IMR-90 (cell line): ENCODE results near the gene ZNF398. TPM values are rescaled to one million over a fixed set of nuclear protein-coding genes. Genes with fewer than 3 reads are reported as not detected.

Experiments used
- ATAC-seq: fragments of 200-7000 bp; cut with Tn5 transposase; 2 replicates; pipeline ENCODE4 v1.9.1; 2020; ENCODE audit warnings: low read depth, mild to moderate bottlenecking, moderate library complexity
- BruUV-seq: library from RNA; stranded (reverse); fragments of 400-500 nt; replicated peaks from 2 replicates; lab custom pipeline; 2021; lab: Mats Ljungman, UMichigan
- CTCF ChIA-PET: fragments of 300-600 bp; formaldehyde crosslinking; extraction: SDS; loops from one replicate; lab custom pipeline; 2021; ENCODE audit warnings: antibody characterized with exemption; lab: Yijun Ruan, JAX
- POLR2A ChIA-PET: fragments of 300-600 bp; sonication (Branson Sonifier 250); formaldehyde crosslinking; loops from one replicate; lab custom pipeline; 2022; ENCODE audit warnings: antibody characterized with exemption; ENCODE audit not compliant: unreplicated experiment; lab: Charles Lee
- DNase-seq: peaks from one replicate; pipeline ENCODE4 v3.0.0; 2013
- H2AFZ ChIP-seq: replicated peaks from 2 replicates; pipeline ENCODE3; 2013; ENCODE audit warnings: low read length, mild to moderate bottlenecking; ENCODE audit not compliant: poor library complexity
- H2AK5ac ChIP-seq: 2 replicates; pipeline ENCODE4 v1.6.1; 2013; ENCODE audit warnings: low read depth, low read length, inconsistent platforms
- H2AK9ac ChIP-seq: replicated peaks from 2 replicates; pipeline ENCODE3; 2013; ENCODE audit warnings: mild to moderate bottlenecking, low read depth, low read length, moderate library complexity; ENCODE audit not compliant: poor library complexity
- H2BK120ac ChIP-seq: 2 replicates; pipeline ENCODE4 v1.6.1; 2013; ENCODE audit warnings: low read depth, low read length, inconsistent platforms
- H2BK15ac ChIP-seq: 3 replicates; pipeline ENCODE4 v1.6.1; 2013; ENCODE audit warnings: low read depth, low read length, inconsistent platforms
- H2BK20ac ChIP-seq: 2 replicates; pipeline ENCODE4 v1.6.1; 2013; ENCODE audit warnings: low read depth, mild to moderate bottlenecking, inconsistent platforms, low read length, moderate library complexity
- H2BK5ac ChIP-seq: 2 replicates; pipeline ENCODE4 v1.6.1; 2013; ENCODE audit warnings: mild to moderate bottlenecking, low read depth, low read length, inconsistent platforms; ENCODE audit not compliant: poor library complexity, severe bottlenecking
- H3K14ac ChIP-seq: replicated peaks from 2 replicates; pipeline ENCODE4 v1.6.1; 2013; ENCODE audit warnings: low read depth, low read length, inconsistent platforms
- H3K18ac ChIP-seq: 2 replicates; pipeline ENCODE4 v1.6.1; 2013; ENCODE audit warnings: low read depth, low read length, control low read depth
- H3K23ac ChIP-seq: 2 replicates; pipeline ENCODE4 v1.6.1; 2013; ENCODE audit warnings: low read depth, low read length, inconsistent platforms
- H3K27ac ChIP-seq: 2 replicates; pipeline ENCODE4 v1.5.1; 2013; ENCODE audit warnings: mild to moderate bottlenecking, control low read depth, low read length; ENCODE audit not compliant: insufficient read depth
- H3K27me3 ChIP-seq: 2 replicates; pipeline ENCODE4 v1.6.1; 2013; ENCODE audit warnings: low read length; ENCODE audit not compliant: control insufficient read depth, insufficient read depth
- H3K36me3 ChIP-seq: 2 replicates; pipeline ENCODE4 v1.6.1; 2013; ENCODE audit warnings: low read length, mixed read lengths; ENCODE audit not compliant: control insufficient read depth, insufficient read depth
- H3K4ac ChIP-seq: 2 replicates; pipeline ENCODE4 v1.6.1; 2013; ENCODE audit warnings: low read depth, low read length, inconsistent platforms
- H3K4me1 ChIP-seq: 2 replicates; pipeline ENCODE4 v1.6.1; 2013; ENCODE audit warnings: low read length, mixed read lengths; ENCODE audit not compliant: control insufficient read depth, insufficient read depth
- H3K4me2 ChIP-seq: 2 replicates; pipeline ENCODE4 v1.6.1; 2013; ENCODE audit warnings: low read depth, mild to moderate bottlenecking, control low read depth, low read length, moderate library complexity
- H3K4me3 ChIP-seq: 2 replicates; pipeline ENCODE4 v1.5.1; 2013; ENCODE audit warnings: low read depth, mild to moderate bottlenecking, control low read depth, low read length, moderate library complexity; ENCODE audit not compliant: insufficient read depth
- H3K56ac ChIP-seq: 2 replicates; pipeline ENCODE4 v1.6.1; 2013; ENCODE audit warnings: low read length, inconsistent platforms; ENCODE audit not compliant: insufficient read depth; ENCODE audit errors: extremely low read depth
- H3K79me1 ChIP-seq, 2 experiments: 2 replicates each; pipeline ENCODE4 v1.6.1; 2013; ENCODE audit warnings: low read length in 2 of 2, inconsistent platforms in 1 of 2, low read depth in 1 of 2
- H3K9ac ChIP-seq: 2 replicates; pipeline ENCODE4 v1.6.1; 2013; ENCODE audit warnings: low read depth, low read length, control low read depth
- H3K9me1 ChIP-seq: 2 replicates; pipeline ENCODE4 v1.6.1; 2013; ENCODE audit warnings: low read length, inconsistent platforms; ENCODE audit not compliant: insufficient read depth
- H3K9me3 ChIP-seq: 2 replicates; pipeline ENCODE4 v1.6.1; 2013; ENCODE audit warnings: low read length; ENCODE audit not compliant: control insufficient read depth, insufficient read depth
- H4K20me1 ChIP-seq: 2 replicates; pipeline ENCODE4 v1.6.1; 2013; ENCODE audit warnings: low read length, inconsistent platforms; ENCODE audit not compliant: insufficient read depth
- H4K5ac ChIP-seq: 2 replicates; pipeline ENCODE4 v1.6.1; 2013; ENCODE audit warnings: mild to moderate bottlenecking, low read depth, low read length, control low read depth
- H4K8ac ChIP-seq, 2 experiments: 2 replicates each; pipeline ENCODE4 v1.6.1; 2013; ENCODE audit warnings: low read depth in 2 of 2, low read length in 2 of 2, control low read depth in 1 of 2, inconsistent platforms in 1 of 2
- H4K91ac ChIP-seq: 2 replicates; pipeline ENCODE4 v1.6.1; 2013; ENCODE audit warnings: low read depth, low read length, inconsistent platforms; ENCODE audit not compliant: insufficient read depth
- BHLHE40 ChIP-seq: fragments of 150-350 bp; IDR thresholded peaks from 2 replicates; pipeline ENCODE4 v1.6.1; 2016; ENCODE audit warnings: mild to moderate bottlenecking, low read depth, low read length
- CEBPB ChIP-seq: IDR thresholded peaks from 2 replicates; pipeline ENCODE4 v1.6.1; 2012; ENCODE audit warnings: low read depth, low read length, improper control_type of control experiment
- CHD1 ChIP-seq: IDR thresholded peaks from 2 replicates; pipeline ENCODE4 v1.6.1; 2012; ENCODE audit warnings: low read depth, low read length, improper control_type of control experiment
- MAFK ChIP-seq: IDR thresholded peaks from 2 replicates; pipeline ENCODE4 v1.6.1; 2012; ENCODE audit warnings: low read depth, low read length, improper control_type of control experiment
- MAZ ChIP-seq: IDR thresholded peaks from 2 replicates; pipeline ENCODE4 v1.6.1; 2012; ENCODE audit warnings: low read depth, mild to moderate bottlenecking, low read length, improper control_type of control experiment, moderate library complexity, borderline replicate concordance
- MXI1 ChIP-seq: IDR thresholded peaks from 2 replicates; pipeline ENCODE4 v1.6.1; 2012; ENCODE audit warnings: low read depth, mild to moderate bottlenecking, low read length, moderate library complexity, borderline replicate concordance
- RAD21 ChIP-seq: IDR thresholded peaks from 2 replicates; pipeline ENCODE4 v1.6.1; 2012; ENCODE audit warnings: low read length, improper control_type of control experiment
- RCOR1 ChIP-seq: IDR thresholded peaks from 2 replicates; pipeline ENCODE4 v1.6.1; 2012; ENCODE audit warnings: mild to moderate bottlenecking, low read length, improper control_type of control experiment; ENCODE audit not compliant: insufficient replicate concordance
- RFX5 ChIP-seq: IDR thresholded peaks from 2 replicates; pipeline ENCODE4 v1.8.0; 2012; ENCODE audit warnings: low read depth, mild to moderate bottlenecking, low read length, moderate library complexity
- SMC3 ChIP-seq: fragments of 150-350 bp; IDR thresholded peaks from 2 replicates; pipeline ENCODE4 v1.6.1; 2016; ENCODE audit warnings: low read depth, mild to moderate bottlenecking, antibody characterized with exemption, low read length, moderate library complexity
- WGBS, 2 experiments: methylation state at CpG; one replicate each; pipeline versions ENCODE4 v1.1.5 to v1.1.7; 2013; ENCODE audit warnings: missing lambda C conversion rate in 2 of 2; ENCODE audit not compliant: insufficient read length in 1 of 2; ENCODE audit errors: extremely low coverage in 2 of 2; 5-methylcytosine and 5-hydroxymethylcytosine counted together
- dilution Hi-C: fragments of 300-500 bp; cut with HindIII; formaldehyde crosslinking; loops from one replicate; pipeline ENCODE4 v1.14.3; 2018; ENCODE audit warnings: low sequenced_read_pairs; ENCODE audit not compliant: unreplicated experiment
- in situ Hi-C: fragments of 300-500 bp; cut with MboI; formaldehyde crosslinking; loops from 3 replicates; pipeline ENCODE4 v1.14.3; 2019; ENCODE audit warnings: low sequenced_read_pairs, inconsistent platforms, mixed read lengths
- intact Hi-C: fragments of 100-400 bp; cut with micrococcal nuclease; formaldehyde crosslinking; loops from 2 replicates; pipeline ENCODE4 v1.10.0; 2022
- polyA plus RNA-seq, 3 experiments: library from polyadenylated mRNA; depleted of rRNA; stranded (reverse); fragments of >200 nt; gene quantifications; 2 replicates each; pipeline ENCODE4 v1.2.3, GENCODE V29; 2012; ENCODE audit warnings: low replicate concordance in 1 of 3
- total RNA-seq: library from RNA; depleted of rRNA; stranded (reverse); fragments of >200 nt; gene quantifications from 2 replicates; pipeline ENCODE4 v1.2.3, GENCODE V29; 2012
- TF ChIP-seq, protein P1 (sequence below): conservative IDR thresholded peaks from 2 replicates; pipeline ENCODE4 v1.5.1; 2012; ENCODE audit warnings: mild to moderate bottlenecking, low read depth, low read length, improper control_type of control experiment
- TF ChIP-seq, protein P2 (sequence below): fragments of 150-350 bp; IDR thresholded peaks from 2 replicates; pipeline ENCODE4 v1.6.1; 2016; ENCODE audit warnings: low read depth, mild to moderate bottlenecking, low read length, moderate library complexity, borderline replicate concordance
- TF ChIP-seq, protein P3 (sequence below): fragments of 150-350 bp; IDR thresholded peaks from 2 replicates; pipeline ENCODE4 v1.6.1; 2017; ENCODE audit warnings: mild to moderate bottlenecking, antibody characterized with exemption, low read length, low read depth

Gene ZNF398
- total and polyA plus RNA-seq, 2 of the 4 experiments (the other 2 are of a cell fraction), result 5.7 to 7.9 TPM

DNA sequence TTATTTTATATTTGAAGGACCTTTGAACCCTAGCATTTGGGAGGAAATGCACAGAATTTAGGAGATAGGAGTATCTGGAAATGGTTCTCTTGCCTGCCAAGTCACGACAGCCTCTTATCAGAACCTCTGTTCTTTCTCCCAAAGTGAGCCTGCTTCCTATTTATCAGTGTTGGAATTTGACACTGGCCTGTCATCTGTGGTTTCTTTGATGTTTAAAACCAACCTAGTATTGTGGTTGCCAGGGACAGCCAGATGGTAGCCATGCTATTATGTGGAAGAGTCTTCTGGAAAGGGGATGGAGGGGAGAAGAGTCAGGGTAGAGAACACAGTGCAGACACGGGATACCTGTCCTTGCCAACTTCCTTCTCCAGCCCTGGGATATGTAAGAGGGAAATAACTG, 69.1 kb downstream of the ZNF398 start:
- dilution Hi-C loops, result no loop called here
- no peak for ATAC-seq
- no peak overlapping the region for H2BK5ac ChIP-seq

More for the DNA sequence above, 69.1 kb downstream of the ZNF398 start:
- Histone ChIP-seq H4K8ac (no peak overlapping the region), H2BK20ac (no peak overlapping the region), H3K4me1 (peaks cover 3% of the 10 kb centered on the region), H2AK5ac (no peak overlapping the region), H4K20me1 (no peaks in the 10 kb centered on the region; the same call in 1 of the 2 replicates), H2AFZ (no peak overlapping the region), H3K14ac (no peak overlapping the region), H3K4ac (no peak overlapping the region), H3K27ac (no peak overlapping the region), H3K9me1 (peaks cover 6% of the 10 kb centered on the region; the same call in 1 of the 2 replicates), H2BK120ac (no peak overlapping the region), H4K91ac (no peak overlapping the region), H3K27me3 (no peaks in the 10 kb centered on the region), H4K5ac (no peak overlapping the region), H3K18ac (no peak overlapping the region), H3K23ac (no peak overlapping the region), H2AK9ac (no peak overlapping the region), H2BK15ac (no peak overlapping the region), H3K4me3 (no peak overlapping the region), H3K4me2 (no peak overlapping the region), H3K9ac (no peak overlapping the region), H3K79me1 (peaks cover 6 to 49% of the 10 kb centered on the region in 2 experiments; a peak in 3 of 4 replicates), H3K9me3 (no peaks in the 10 kb centered on the region), H3K36me3 (peaks cover 63% of the 10 kb centered on the region), H3K56ac (no peak overlapping the region)
- ChIA-PET POLR2A (no interaction called here), CTCF (no interaction called here)
- TF ChIP-seq, protein P1, sequence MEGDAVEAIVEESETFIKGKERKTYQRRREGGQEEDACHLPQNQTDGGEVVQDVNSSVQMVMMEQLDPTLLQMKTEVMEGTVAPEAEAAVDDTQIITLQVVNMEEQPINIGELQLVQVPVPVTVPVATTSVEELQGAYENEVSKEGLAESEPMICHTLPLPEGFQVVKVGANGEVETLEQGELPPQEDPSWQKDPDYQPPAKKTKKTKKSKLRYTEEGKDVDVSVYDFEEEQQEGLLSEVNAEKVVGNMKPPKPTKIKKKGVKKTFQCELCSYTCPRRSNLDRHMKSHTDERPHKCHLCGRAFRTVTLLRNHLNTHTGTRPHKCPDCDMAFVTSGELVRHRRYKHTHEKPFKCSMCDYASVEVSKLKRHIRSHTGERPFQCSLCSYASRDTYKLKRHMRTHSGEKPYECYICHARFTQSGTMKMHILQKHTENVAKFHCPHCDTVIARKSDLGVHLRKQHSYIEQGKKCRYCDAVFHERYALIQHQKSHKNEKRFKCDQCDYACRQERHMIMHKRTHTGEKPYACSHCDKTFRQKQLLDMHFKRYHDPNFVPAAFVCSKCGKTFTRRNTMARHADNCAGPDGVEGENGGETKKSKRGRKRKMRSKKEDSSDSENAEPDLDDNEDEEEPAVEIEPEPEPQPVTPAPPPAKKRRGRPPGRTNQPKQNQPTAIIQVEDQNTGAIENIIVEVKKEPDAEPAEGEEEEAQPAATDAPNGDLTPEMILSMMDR, result no peak
- TF ChIP-seq, protein P2, sequence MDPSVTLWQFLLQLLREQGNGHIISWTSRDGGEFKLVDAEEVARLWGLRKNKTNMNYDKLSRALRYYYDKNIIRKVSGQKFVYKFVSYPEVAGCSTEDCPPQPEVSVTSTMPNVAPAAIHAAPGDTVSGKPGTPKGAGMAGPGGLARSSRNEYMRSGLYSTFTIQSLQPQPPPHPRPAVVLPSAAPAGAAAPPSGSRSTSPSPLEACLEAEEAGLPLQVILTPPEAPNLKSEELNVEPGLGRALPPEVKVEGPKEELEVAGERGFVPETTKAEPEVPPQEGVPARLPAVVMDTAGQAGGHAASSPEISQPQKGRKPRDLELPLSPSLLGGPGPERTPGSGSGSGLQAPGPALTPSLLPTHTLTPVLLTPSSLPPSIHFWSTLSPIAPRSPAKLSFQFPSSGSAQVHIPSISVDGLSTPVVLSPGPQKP, result no peak
- TF ChIP-seq MXI1 (no peak), RAD21 (no peak), RCOR1 (no peak), MAZ (no peak), BHLHE40 (no peak), MAFK (no peak), CHD1 (no peak), CEBPB (no peak), SMC3 (no peak), RFX5 (no peak)
- TF ChIP-seq, protein P3, sequence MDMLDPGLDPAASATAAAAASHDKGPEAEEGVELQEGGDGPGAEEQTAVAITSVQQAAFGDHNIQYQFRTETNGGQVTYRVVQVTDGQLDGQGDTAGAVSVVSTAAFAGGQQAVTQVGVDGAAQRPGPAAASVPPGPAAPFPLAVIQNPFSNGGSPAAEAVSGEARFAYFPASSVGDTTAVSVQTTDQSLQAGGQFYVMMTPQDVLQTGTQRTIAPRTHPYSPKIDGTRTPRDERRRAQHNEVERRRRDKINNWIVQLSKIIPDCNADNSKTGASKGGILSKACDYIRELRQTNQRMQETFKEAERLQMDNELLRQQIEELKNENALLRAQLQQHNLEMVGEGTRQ, result no peak
- WGBS, 2 experiments, result no CpG with 5 or more reads among the region's 2 CpGs
- no peak for DNase-seq
- intact Hi-C loops, result no loop called here
- no TSS peak for BruUV-seq
- in situ Hi-C loops, result no loop called here
